ENCODE data around the gene SMURF2.
"Not testable (repeated sequence)": the region's sequence is repeated elsewhere in the genome, so short reads cannot be mapped to it uniquely, and the experiment has no call there.

The SMURF2 gene

GRCh38 chr17:64661976-64662773 lies at the start of gene SMURF2:
Gene SMURF2 (minus strand): TSS chr17:64662307. CDS start chr17:64661880, 427 bp downstream.
- peak; percentile 73 for DNase-seq

GRCh38 chr17:64709481-64709880 lies 47.4 kb upstream of the SMURF2 start:
- DNase-seq, result no peak

GRCh38 chr17:64707050-64707591 lies 45.0 kb upstream of the SMURF2 start:
- no peak for DNase-seq

- DNase-seq, result no peak
These were observed 44.3 kb upstream of the SMURF2 start for GRCh38 chr17:64706224-64707049.

- no peak for DNase-seq
These were observed 40.7 kb upstream of the SMURF2 start for GRCh38 chr17:64702815-64703214.

GRCh38 chr17:64698725-64699124 lies 36.6 kb upstream of the SMURF2 start:
- DNase-seq, result no peak

DNA sequence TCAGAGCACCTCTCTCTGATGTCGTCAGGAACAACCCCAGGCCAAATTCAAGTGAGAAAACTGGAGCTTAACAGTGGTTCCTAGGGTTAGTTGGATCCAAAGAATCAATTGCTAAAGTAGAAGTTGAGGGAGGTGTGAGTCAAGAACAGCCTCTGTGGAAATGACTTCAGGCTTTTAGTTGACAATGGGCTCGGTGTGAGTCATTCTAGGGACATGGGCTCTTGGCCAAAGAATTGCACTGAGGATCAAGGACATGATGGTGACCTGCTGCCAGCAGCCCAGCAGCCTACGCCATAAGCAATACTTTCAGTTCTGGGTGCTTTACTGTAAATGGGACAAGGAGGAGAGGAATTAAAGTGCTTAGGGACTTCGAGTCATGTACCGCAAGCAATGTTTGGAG lies 32.1 kb upstream of the SMURF2 start:
- DNase-seq, result no peak

GRCh38 chr17:64692187-64692586 lies 30.1 kb upstream of the SMURF2 start:
- no peak for DNase-seq

GRCh38 chr17:64689106-64689505 lies 27.0 kb upstream of the SMURF2 start:
- DNase-seq, result peak; percentile 10

DNA sequence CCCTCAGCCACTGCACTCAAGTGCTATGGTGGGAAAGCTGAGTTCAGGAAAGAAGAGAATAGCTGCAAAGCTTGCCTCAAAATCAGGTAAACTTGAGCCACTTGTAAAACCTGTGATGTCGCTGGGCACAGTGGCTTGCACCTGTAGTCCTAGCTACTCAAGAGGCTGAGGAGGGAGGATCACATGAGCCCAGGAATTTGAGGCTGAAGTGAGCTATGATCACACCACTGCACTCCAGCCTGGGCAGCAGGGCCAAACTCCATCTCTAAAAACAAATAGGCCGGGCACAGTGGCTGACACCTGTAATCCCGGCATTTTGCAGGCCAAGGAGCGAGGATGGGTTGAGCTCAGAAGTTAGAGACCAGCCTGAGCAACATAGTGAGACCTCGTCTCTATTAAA lies 26.4 kb upstream of the SMURF2 start:
- DNase-seq, result no peak

GRCh38 chr17:64687961-64688360 lies 25.9 kb upstream of the SMURF2 start:
- DNase-seq, result no peak

DNA sequence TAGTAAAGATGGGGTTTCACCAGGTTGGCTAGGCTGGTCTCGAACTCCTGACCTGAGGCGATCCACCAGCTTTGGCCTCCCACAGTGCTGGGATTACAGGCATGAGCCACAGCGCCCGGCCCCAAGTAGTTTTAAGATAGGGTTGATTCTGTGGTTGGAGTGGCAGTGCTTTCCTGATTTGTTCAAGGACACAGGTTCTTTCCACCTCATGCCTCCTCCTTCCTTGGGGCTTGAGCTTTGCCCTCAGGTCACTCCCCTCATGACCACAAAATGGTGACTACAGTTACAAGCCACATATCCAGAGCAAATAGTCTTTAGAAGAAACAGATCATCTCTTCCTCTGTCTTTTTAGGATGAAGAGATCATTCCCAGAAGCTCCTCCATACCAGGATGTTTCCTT lies 25.3 kb upstream of the SMURF2 start:
- no peak for DNase-seq

- no peak for DNase-seq
These were observed 24.6 kb upstream of the SMURF2 start for GRCh38 chr17:64686705-64687104.

- DNase-seq, result peak; percentile 79
These were observed 23.6 kb upstream of the SMURF2 start for GRCh38 chr17:64685705-64686104.

GRCh38 chr17:64683796-64684195 lies 21.7 kb upstream of the SMURF2 start:
- peak; percentile 35 for DNase-seq

DNA sequence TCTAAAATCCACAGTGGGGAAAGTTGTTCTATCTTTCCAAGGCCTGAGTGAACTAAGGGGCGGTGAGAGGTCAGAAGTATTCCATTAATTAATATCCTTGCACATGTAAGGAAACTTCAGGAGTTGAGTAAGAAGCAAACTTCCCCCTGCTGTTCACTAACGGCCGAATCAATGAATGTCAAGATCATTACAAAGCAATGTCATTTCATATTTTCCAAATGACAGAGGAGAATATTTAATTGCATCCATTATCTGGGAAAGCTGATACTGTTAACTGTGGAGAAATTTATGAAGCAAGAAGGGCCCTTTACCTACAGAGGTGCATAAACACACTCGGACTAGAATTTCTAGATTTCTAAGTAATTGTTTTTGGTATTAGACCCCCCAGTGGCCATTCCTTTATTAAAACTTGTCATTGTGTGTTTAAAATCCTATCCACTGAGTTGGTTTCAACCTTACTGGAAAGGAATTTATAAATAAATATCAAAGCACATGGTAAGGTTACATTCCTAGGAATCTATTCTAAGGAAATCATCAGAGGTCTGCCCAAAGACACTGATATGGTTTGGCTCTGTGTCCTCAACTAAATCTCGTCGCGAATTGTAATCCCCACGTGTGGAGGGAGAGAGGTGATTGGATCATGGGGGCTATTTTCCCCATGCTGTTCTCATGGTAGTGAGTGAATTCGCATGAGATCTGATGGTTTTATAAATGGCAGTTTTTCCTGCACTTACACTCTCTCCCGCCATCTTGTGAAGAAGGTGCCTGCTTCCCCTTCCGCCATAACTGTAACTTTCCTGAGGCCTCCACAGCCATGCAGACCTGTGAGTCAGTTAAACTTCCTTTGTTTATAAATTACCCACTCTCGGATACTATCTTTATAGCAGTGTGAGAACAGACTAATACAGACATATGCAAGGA lies 20.4 kb upstream of the SMURF2 start:
- no peak for DNase-seq

GRCh38 chr17:64679710-64680216 lies 17.7 kb upstream of the SMURF2 start:
- DNase-seq, result peak; percentile 16

DNA sequence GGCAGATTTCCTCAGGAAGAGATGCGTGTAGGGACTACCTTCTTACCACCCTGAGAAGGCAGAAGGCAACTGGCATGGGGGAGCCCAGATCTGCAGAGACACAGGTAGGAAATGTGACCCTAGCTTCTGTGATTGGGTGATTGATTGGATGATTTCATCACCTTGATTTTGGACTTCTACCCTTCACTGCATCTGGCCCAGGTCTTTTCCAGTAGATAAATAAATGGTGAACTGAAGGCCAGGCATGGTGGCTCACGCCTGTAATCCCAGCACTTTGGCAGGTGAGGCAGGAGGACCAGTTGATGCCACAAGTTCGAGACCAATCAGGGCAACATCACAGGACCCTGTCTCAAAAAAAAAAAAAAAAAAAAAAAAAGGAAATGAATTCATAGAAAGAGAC lies 14.7 kb upstream of the SMURF2 start:
- no peak for DNase-seq

DNA sequence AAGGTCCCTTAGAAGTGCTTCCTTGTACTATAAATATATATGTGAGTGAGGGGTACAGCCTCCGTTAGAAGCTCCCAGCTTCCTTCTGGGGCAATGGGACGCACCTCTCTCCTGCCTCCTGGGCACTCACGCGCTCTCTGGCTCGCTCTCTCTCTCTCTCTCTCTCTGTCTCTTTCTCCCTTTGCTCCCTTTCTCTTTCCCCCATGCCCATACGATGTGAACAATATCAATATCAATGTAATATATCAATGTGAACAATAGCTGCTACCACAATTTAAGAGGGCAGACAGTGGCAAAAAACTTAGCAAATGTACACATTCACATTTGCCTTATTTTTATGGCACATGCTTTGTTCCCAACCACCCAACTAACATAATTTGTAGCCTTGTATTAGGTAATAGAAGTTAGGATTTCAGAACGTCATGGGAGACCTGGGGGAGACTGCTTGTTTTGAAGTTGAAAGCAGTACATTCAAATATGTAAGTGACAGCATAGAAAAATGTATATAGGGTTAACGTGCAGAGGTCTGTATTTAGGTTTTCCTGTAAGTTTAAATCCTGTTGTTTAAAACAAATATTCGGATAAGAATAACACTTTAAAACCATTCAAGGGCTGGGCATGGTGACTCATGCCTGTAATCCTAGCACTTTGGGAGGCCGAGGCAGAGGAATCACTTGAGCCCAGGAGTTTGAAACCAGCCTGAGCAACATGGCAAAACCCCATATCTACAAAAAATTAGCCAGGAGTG lies 8.9 kb upstream of the SMURF2 start:
- DNase-seq, result not testable (repeated sequence)

- DNase-seq, result not testable (repeated sequence)
These were observed 6.0 kb upstream of the SMURF2 start for GRCh38 chr17:64667807-64668721.

All from NCI-H2171 treated with DMSO at 0.1 percent for 48 hours (cell line).